Thyroid gland (tissue), 4 donors: ENCODE data around the gene VSNL1. TPM values are rescaled to one million over a fixed set of nuclear protein-coding genes. Genes with fewer than 3 reads are reported as not detected.

ENCODE experiments used
- DNase-seq, 2 donors: peaks; one replicate each; pipeline ENCODE4 v3.0.0-alpha.2; 2019
- H3K27ac ChIP-seq, 3 donors: fragments of 200-600 bp; sonication (generic); 1 replicate in 2 of 3; 2 replicates in 1 of 3; pipeline ENCODE4 v1.5.1; 2016 to 2019; ENCODE audit warnings: mild to moderate bottlenecking in 1 of 3, moderate library complexity in 1 of 3
- H3K27me3 ChIP-seq: fragments of 200-600 bp; sonication (generic); one replicate; pipeline ENCODE4 v1.5.1; 2019
- H3K36me3 ChIP-seq, 2 donors: fragments of 200-600 bp; sonication (generic); one replicate each; pipeline ENCODE4 v1.5.1; 2016 to 2019
- H3K4me1 ChIP-seq, 2 donors: fragments of 200-600 bp; sonication (generic); one replicate each; pipeline ENCODE4 v1.5.1; 2017 to 2019
- H3K4me3 ChIP-seq, 3 donors: fragments of 200-600 bp; sonication (generic); replicated peaks in 1 of 3; 1 replicate in 2 of 3; 2 replicates in 1 of 3; pipeline ENCODE4 v1.5.1; 2016; ENCODE audit warnings: mild to moderate bottlenecking in 1 of 3
- H3K9me3 ChIP-seq: fragments of 200-600 bp; sonication (generic); one replicate; pipeline ENCODE4 v1.5.1; 2017
- POLR2A ChIP-seq, 2 donors: fragments of 450-650 bp; IDR thresholded peaks; one replicate each; pipeline ENCODE4 v1.6.1; 2017; ENCODE audit warnings: antibody characterized with exemption in 2 of 2, mild to moderate bottlenecking in 2 of 2, moderate library complexity in 1 of 2
- WGBS, 2 donors: methylation state at CpG; one replicate each; pipeline ENCODE4 v1.1.5; 2017; 5-methylcytosine and 5-hydroxymethylcytosine counted together
- intact Hi-C: fragments of 100-400 bp; cut with DNase I; formaldehyde crosslinking; loops from one replicate; pipeline ENCODE4 v1.15.1; 2023
- total RNA-seq, 4 donors: library from RNA; depleted of rRNA; stranded (reverse); fragments of >200 nt; gene quantifications; one replicate each; pipeline ENCODE4 v1.2.3, GENCODE V29; 2016
- TF ChIP-seq, protein P1 (sequence below), 6 experiments: fragments of 200-600 bp in 3 of 6; fragments of 450-650 bp in 3 of 6; sonication (generic) in 3 of 6; IDR thresholded peaks; one replicate each; pipeline ENCODE4 v1.5.1; 2016 to 2019; ENCODE audit warnings: antibody characterized with exemption in 6 of 6, mild to moderate bottlenecking in 2 of 6, inconsistent platforms in 1 of 6, moderate library complexity in 1 of 6

The VSNL1 gene
- total RNA-seq, 4 donors from 2014 or later = 0.33 to 0.45 TPM; not detected in 2

- TF ChIP-seq POLR2A (IDR thresholded peaks at IDR 0.05) = no peak
- TF ChIP-seq, protein P1, sequence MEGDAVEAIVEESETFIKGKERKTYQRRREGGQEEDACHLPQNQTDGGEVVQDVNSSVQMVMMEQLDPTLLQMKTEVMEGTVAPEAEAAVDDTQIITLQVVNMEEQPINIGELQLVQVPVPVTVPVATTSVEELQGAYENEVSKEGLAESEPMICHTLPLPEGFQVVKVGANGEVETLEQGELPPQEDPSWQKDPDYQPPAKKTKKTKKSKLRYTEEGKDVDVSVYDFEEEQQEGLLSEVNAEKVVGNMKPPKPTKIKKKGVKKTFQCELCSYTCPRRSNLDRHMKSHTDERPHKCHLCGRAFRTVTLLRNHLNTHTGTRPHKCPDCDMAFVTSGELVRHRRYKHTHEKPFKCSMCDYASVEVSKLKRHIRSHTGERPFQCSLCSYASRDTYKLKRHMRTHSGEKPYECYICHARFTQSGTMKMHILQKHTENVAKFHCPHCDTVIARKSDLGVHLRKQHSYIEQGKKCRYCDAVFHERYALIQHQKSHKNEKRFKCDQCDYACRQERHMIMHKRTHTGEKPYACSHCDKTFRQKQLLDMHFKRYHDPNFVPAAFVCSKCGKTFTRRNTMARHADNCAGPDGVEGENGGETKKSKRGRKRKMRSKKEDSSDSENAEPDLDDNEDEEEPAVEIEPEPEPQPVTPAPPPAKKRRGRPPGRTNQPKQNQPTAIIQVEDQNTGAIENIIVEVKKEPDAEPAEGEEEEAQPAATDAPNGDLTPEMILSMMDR (IDR thresholded peaks at IDR 0.05) = no peak
- 87 to 89% methylated on average over 6 of the region's 6 CpGs for WGBS, 2 donors
- H3K9me3 ChIP-seq = no peaks in the 10 kb centered on the region
- H3K27ac ChIP-seq = no peak overlapping the region
- no peaks in the 10 kb centered on the region for H3K4me1 ChIP-seq
- H3K4me3 ChIP-seq = no peak overlapping the region
- intact Hi-C loops = no loop called here
- H3K27me3 ChIP-seq = no peaks in the 10 kb centered on the region
- DNase-seq = no peak
- peaks cover 0 to 6% of the 10 kb centered on the region in 2 donors for H3K36me3 ChIP-seq
Observed at GRCh38 chr2:17689010-17689409, 148.5 kb downstream of the VSNL1 start.

GRCh38 chr2:17690776-17691175, 150.3 kb downstream of the VSNL1 start:
- DNase-seq = no peak
- Histone ChIP-seq H3K27me3 (no peaks in the 10 kb centered on the region), H3K36me3 (peaks cover 8 to 9% of the 10 kb centered on the region in 2 donors), H3K9me3 (no peaks in the 10 kb centered on the region), H3K4me3 (no peak overlapping the region), H3K4me1 (no peaks in the 10 kb centered on the region), H3K27ac (no peak overlapping the region)
- TF ChIP-seq POLR2A (IDR thresholded peaks at IDR 0.05) = no peak
- TF ChIP-seq, protein P1 (IDR thresholded peaks at IDR 0.05) = no peak
- WGBS, 2 donors = 97 to 98% methylated on average over 7 of the region's 7 CpGs
- intact Hi-C loops = no loop called here

Other genes with a start within 250 kb of the VSNL1 start
- under 1 TPM in 2 of 4 donors, not detected in 2; 0.11 to 0.13 TPM for gene RAD51AP2, start 22.3 kb upstream of the VSNL1 start, total RNA-seq
- gene SMC6, start 213.1 kb downstream of the VSNL1 start, total RNA-seq = 10 to 100 TPM; 15.4 to 30.0 (median 19.0) TPM
- gene GEN1, start 213.4 kb downstream of the VSNL1 start, total RNA-seq = 10 to 100 TPM in 2 of 4 donors, 1 to 10 TPM in 2; 4.4 to 15.9 (median 9.8) TPM